WI38 (cell line): Measurements from ENCODE around the gene TUBGCP6.

ENCODE experiments used
- H3K4me3 ChIP-seq: 2 replicates; pipeline ENCODE4 v1.5.1; 2011; ENCODE audit warnings: low read depth, mild to moderate bottlenecking, control low read depth, low read length
- TF ChIP-seq, protein P1 (sequence below): IDR thresholded peaks from 2 replicates; pipeline ENCODE4 v1.5.1; 2012; ENCODE audit warnings: low read depth, mild to moderate bottlenecking, control low read depth, low read length

The TUBGCP6 gene

DNA sequence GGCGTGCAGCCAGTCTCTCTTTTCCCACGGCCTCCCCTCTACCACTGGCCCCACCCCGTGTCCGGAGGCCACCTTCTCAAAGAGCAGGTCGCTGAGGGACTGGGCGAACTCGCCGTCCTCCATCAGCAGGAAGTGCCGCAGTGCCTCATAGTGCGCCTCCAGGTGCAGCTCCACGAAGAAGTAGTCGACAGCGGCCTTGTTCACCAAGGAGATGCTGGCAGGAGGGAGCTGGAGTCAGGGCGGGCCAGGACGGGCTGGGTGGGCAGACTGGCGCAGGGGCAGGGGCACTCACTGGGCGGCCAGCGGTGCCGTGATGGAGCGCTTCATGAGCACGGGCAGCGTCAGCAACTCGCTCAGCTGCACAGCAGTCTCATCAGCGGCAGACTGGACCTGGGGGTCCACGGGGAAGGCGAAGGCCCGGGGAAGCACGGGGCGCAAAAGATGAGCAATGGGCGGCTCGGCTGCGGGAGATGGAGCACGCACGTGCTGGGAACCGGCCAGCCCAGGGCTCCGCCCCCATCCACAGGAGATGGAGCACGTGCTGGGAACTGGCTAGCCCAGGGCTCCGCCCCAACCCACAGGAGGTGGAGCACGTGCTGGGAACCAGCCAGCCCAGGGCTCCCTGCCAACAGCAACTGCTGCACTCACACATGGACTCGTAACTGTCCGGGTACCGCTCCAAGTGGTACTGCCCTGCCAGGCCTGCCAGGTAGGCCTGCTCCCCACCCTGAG lies 25.7 kb downstream of the TUBGCP6 start:
- TF ChIP-seq, protein P1, sequence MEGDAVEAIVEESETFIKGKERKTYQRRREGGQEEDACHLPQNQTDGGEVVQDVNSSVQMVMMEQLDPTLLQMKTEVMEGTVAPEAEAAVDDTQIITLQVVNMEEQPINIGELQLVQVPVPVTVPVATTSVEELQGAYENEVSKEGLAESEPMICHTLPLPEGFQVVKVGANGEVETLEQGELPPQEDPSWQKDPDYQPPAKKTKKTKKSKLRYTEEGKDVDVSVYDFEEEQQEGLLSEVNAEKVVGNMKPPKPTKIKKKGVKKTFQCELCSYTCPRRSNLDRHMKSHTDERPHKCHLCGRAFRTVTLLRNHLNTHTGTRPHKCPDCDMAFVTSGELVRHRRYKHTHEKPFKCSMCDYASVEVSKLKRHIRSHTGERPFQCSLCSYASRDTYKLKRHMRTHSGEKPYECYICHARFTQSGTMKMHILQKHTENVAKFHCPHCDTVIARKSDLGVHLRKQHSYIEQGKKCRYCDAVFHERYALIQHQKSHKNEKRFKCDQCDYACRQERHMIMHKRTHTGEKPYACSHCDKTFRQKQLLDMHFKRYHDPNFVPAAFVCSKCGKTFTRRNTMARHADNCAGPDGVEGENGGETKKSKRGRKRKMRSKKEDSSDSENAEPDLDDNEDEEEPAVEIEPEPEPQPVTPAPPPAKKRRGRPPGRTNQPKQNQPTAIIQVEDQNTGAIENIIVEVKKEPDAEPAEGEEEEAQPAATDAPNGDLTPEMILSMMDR: no peak
- no peak overlapping the region for H3K4me3 ChIP-seq

DNA sequence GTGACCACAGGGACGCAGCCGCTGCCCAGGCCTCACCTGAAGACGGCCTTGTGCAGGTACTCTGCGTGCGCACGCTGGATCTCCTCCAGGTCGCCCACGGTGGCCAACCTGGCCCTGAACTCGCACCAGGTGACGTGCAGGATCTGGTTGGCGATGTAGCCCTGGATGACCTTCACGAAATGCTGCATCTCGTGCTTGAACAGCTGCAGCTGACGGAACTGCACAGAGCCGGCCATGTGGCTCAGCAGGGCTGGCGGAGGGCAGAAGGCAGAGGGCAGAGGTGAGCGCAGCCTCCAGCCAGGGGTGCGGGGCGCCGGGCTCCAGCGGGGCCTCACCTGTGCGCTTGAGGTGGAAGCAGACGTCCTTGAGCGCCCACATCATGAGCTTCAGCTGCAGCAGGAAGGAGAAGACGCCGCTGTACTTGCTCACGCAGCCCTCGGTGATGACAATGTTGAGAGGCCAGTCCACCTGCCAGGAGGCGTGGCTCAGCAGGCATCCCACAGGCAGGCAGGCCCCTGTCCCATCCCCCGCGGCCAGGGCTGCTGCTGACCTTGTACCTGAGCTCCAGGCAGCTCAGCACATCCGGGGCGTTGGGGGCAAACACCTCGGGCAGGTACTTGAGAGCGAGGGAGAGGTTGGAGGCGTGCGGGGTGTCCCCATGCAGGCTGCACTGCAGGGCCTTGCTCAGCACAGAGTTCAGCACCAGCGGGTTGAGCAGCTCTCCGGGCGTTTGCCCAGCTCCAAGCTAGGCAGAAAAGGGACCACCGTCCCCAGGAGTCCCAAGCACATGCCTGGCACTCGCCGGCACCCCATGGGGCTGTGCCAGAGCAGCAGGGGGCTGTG lies 26.4 kb downstream of the TUBGCP6 start:
- TF ChIP-seq, protein P1: no peak
- H3K4me3 ChIP-seq: no peak overlapping the region

DNA sequence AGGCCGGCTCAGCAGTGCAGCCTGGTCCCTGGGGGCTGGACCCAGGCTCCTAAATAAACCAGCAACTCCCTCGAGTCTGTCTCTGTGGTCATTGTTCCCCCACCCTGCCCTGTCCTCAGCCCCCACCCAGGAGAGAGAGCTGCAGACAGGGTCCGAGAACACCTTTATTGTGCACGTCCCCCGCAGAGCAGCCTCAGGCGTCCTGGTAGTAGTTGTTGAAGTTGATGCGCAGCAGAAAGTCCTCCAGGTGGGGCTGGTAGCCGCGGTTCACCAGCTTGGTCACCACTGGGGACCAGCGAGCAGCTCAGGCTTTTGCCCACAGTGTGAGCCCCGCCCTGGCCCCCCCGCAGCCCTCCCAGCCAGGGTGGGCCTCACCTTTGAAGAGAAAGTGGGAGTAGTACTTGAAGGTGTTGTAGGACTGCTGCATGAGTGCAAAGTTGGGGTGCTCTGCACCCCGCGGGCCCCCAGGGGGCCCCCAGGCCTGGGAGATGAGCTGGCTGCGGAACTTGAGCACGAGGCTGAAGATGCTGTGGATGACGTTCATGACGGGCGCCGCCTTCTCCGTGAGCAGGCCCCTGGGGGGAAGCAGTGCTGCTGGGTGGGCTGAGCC lies 27.2 kb downstream of the TUBGCP6 start:
- no peak overlapping the region for H3K4me3 ChIP-seq
- TF ChIP-seq, protein P1: no peak

DNA sequence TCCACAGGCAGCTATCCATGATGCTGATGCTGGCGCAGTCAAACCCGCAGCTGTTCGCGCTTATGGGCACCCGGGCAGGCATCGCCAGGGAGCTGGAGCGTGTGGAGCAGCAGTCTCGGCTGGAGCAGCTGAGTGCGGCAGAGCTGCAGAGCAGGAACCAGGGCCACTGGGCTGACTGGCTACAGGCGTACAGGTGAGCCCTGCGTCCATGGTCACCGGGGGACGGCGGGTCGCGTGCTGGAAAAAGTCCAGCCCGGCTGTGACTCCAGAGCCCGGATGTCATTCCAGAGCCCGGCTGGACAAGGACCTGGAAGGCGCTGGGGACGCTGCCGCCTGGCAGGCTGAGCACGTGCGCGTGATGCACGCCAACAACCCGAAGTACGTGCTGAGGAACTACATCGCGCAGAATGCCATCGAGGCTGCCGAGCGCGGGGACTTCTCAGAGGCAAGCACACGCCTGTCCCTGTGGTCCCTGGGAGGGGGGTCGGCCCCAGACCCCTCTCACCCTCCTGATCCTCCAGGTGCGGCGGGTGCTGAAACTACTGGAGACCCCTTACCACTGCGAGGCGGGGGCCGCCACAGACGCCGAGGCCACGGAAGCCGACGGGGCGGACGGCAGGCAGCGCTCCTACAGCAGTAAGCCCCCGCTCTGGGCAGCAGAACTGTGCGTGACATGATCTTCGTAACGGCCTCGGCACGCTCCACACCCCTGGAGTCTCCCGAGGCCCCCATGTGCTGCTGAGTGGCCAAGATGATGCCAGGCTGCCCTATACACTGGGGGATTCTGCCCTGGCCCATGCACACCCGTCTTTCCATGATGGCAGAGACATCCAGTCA lies 27.9 kb downstream of the TUBGCP6 start:
- no peak overlapping the region for H3K4me3 ChIP-seq
- TF ChIP-seq, protein P1: no peak

DNA sequence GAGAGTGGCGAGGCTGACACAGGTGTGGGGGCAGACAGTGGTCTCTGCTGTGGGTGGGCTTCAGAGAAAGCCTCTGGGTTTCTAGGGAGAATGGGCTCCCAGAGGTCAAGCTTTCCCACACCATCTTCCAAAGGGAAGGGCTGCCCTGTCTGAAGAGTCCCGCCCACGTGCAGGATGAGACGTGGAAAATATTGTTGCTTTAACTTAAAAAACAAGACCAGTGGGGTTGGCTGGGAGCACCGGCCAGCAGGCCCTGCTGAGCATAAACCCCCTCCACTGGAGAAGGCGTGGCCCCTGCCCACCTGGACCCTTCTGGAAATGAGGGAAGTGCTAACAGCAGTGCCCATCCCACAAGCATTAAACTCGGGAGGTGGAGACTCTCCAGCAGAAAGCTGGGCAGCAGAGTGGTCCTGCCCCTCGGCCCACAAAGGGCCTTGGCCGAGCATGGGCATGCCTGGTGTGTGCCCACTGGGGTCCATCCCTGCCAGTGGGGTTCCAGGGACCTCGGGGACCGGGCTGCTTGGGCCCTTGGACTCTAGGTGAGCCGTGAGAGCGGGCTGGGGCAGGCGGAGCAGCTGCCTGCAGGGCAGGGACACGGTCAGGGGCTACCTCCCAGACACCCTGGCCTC lies 28.7 kb downstream of the TUBGCP6 start:
- TF ChIP-seq, protein P1: no peak
- H3K4me3 ChIP-seq: no peak overlapping the region

DNA sequence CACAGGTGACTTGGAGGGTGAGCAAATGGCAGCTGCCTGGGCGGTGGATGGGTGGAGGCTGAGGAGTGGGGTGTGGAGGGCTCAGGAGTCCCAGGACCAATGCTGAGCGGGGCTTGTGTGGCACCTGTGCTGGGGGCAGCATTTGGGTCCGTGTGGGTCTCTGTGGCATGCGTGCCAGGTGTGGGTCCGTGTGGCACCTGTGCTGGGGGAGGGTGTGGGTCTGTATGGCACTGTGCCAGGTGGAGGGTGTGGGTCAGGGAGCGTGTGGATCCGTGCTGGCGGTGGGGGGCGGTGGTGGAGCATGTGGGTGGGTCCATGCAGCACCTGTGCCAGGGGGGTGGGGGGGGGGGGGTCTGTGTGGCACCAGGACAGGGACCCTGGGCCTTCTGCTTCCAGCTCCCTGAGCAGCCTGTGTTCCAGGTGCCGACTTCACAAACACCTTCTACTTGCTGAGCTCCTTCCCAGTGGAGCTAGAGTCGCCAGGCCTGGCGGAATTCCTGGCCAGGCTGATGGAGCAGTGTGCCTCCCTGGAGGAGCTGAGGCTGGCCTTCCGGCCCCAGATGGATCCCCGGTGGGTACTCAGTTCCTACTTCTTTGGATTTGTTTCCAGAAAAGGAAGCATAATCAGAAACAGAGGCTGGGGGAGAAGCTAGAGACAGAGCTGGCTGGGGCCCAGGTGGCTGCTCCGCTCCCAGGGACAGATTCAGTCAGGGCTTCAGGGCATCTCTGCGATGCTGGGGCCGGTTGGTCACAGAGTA lies 29.3 kb downstream of the TUBGCP6 start:
- TF ChIP-seq, protein P1: no peak
- H3K4me3 ChIP-seq: no peak overlapping the region
